Hematopoietic multipotent progenitor cell treated with erythropoietin and hydrocortisone succinate and interleukin-3 and kit ligand, for 8 days (in vitro differentiated cells): Measurements from ENCODE around the gene ADCY1.

Experiments
- DNase-seq: peaks from one replicate; pipeline ENCODE4 v3.0.0-alpha.2; 2015

Gene ADCY1

GRCh38 chr7:45679516-45679915, 105.3 kb downstream of the ADCY1 start:
- DNase-seq = no peak

GRCh38 chr7:45680776-45681175, 106.6 kb downstream of the ADCY1 start:
- no peak for DNase-seq

- no peak for DNase-seq
These were observed 107.6 kb downstream of the ADCY1 start for GRCh38 chr7:45681596-45682357.

GRCh38 chr7:45682358-45682735, 108.2 kb downstream of the ADCY1 start:
- DNase-seq = no peak

GRCh38 chr7:45682836-45683555, 108.8 kb downstream of the ADCY1 start:
- no peak for DNase-seq

- DNase-seq = no peak
These were observed 109.5 kb downstream of the ADCY1 start for GRCh38 chr7:45683556-45684148.

GRCh38 chr7:45684910-45685618, 110.9 kb downstream of the ADCY1 start:
- DNase-seq = no peak

GRCh38 chr7:45685619-45686240, 111.6 kb downstream of the ADCY1 start:
- DNase-seq = no peak

- no peak for DNase-seq
These were observed 112.4 kb downstream of the ADCY1 start for GRCh38 chr7:45686441-45687184.

- DNase-seq = no peak
These were observed 113.0 kb downstream of the ADCY1 start for GRCh38 chr7:45687185-45687560.

GRCh38 chr7:45687721-45688120, 113.6 kb downstream of the ADCY1 start:
- no peak for DNase-seq

GRCh38 chr7:45688382-45688781, 114.2 kb downstream of the ADCY1 start:
- no peak for DNase-seq

GRCh38 chr7:45689011-45689796, 115.0 kb downstream of the ADCY1 start:
- peak; percentile 33 for DNase-seq

GRCh38 chr7:45689797-45690761, 115.9 kb downstream of the ADCY1 start:
- no peak for DNase-seq

- no peak for DNase-seq
These were observed 116.6 kb downstream of the ADCY1 start for GRCh38 chr7:45690762-45691150.

GRCh38 chr7:45691155-45691656, 117.0 kb downstream of the ADCY1 start:
- no peak for DNase-seq

- no peak for DNase-seq
These were observed 117.9 kb downstream of the ADCY1 start for GRCh38 chr7:45692031-45692430.

GRCh38 chr7:45695249-45695995, 121.3 kb downstream of the ADCY1 start:
- no peak for DNase-seq

GRCh38 chr7:45696476-45696875, 122.3 kb downstream of the ADCY1 start:
- DNase-seq = no peak
